Right forelimb (tissue), 1 donor: ENCODE measurements around the gene RABGAP1L.
"Not testable (repeated sequence)": the region's sequence is repeated elsewhere in the genome, so short reads cannot be mapped to it uniquely, and the experiment has no call there.

ENCODE experiments used
- DNase-seq: peaks from one replicate; pipeline ENCODE4 v3.0.0-alpha.2; 2018

The RABGAP1L gene

DNA sequence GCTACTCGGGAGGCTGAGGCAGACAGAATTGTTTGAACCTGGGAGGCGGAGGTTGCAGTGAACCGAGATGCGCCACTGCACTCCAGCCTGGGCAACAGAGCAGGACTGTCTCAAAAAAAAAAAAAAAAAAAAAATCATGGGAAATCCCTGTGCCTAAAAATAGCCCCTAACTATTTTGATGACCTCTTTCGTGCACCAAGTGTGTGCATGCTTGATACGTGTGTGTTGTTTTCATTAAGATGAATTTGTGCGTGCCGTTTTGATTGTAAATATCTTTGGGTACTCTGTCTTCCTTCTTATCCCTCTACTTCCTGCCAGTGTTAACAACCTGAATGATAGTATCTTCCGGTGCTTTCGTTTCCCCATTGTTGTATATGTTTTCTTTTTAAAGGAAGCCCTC is 850.2 kb downstream of the RABGAP1L start:
- no peak for DNase-seq

DNA sequence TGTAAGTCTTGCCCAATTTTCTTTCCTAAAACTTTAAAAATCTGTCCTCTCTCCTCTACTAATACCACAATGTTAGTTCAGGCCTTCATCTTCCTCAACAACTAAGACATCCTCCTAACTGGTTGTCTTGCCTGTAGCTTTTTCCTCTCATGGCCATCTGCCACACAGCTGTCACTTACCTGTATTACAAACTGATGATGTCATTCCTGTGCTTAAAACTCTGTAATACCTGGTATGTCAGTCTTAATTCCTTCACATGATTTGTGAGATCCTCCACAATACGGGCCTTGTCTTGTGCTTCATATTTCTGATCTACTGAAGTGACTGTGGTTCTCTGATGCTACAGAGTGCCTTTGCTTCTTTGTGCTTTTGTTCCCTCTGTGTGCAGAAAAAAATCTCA is 854.1 kb downstream of the RABGAP1L start:
- no peak for DNase-seq

DNA sequence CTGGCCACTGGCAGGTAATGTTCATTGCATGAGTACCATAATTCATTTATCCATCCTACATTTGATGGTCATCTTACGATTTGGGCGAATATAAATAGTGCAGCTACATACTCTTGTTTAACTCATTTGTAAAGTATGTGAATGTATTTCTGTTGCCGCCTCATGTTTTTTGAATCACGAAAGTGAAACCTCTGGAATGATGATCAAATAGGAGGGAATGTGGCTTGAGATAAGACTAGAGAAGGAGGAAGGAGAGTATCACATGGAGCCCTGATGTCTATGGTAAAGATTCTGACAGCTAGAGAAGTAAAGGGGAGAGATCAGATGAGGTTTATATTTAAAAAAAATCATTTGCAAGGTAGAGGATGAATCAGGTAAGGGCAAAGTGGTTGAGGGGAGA is 855.9 kb downstream of the RABGAP1L start:
- no peak for DNase-seq

DNA sequence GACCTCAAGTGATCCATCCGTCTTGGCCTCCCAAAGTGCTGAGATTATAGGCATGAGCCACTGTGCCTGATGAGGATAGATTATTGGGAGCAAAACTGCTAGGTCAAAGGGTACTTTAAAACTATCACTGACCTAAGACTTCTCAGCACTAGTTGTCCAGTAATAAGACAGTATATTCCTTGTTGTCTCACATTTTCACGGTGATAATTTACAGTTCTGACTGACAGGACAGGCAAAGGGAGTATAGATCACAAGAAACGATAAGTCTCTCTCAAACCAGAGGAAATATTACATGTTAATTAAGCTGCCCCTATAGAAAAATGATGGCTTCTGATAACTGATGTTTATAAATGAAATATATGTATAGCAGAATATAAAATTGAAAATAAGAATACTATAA is 860.2 kb downstream of the RABGAP1L start:
- DNase-seq = no peak

- DNase-seq = peak; percentile 99
These were observed 864.0 kb downstream of the RABGAP1L start, which contains the start of gene MRPS14 for GRCh38 chr1:175023043-175023921. MRPS14 (minus strand) TSS chr1:175023425; CDS start chr1:175023408, 17 bp downstream.

- not testable (repeated sequence) for DNase-seq
These were observed 864.6 kb downstream of the RABGAP1L start for GRCh38 chr1:175023922-175024242.

GRCh38 chr1:175024773-175025172 is 865.5 kb downstream of the RABGAP1L start:
- DNase-seq = no peak

DNA sequence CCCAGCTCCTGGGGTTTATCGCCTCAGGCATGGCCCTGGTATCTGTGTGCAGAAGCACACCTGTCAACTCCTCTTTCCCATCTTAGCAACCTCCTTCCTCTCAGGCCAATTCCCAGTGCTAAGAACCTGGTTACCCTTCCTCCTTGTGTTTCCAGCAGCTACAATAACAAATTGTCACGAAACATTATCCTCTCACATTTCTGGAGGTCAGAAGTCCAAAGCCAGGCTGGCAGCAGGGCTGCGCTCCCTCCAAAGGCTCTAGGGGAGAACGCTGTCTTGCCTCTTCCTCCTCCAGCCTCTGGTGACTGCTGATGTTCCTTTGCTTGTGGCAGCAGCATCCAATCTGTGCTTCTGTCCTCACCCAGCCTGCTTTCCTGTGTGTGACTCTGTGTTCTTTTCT is 874.6 kb downstream of the RABGAP1L start:
- no peak for DNase-seq

- no peak for DNase-seq
These were observed 875.5 kb downstream of the RABGAP1L start for GRCh38 chr1:175034775-175035174.

- DNase-seq = no peak
These were observed 876.5 kb downstream of the RABGAP1L start for GRCh38 chr1:175035865-175036264.

GRCh38 chr1:175036476-175036875 is 877.2 kb downstream of the RABGAP1L start:
- no peak for DNase-seq

GRCh38 chr1:175037416-175037815 is 878.1 kb downstream of the RABGAP1L start:
- DNase-seq = no peak

GRCh38 chr1:175040324-175040879 is 881.1 kb downstream of the RABGAP1L start:
- no peak for DNase-seq

GRCh38 chr1:175042650-175043049 is 883.3 kb downstream of the RABGAP1L start:
- DNase-seq = no peak

DNA sequence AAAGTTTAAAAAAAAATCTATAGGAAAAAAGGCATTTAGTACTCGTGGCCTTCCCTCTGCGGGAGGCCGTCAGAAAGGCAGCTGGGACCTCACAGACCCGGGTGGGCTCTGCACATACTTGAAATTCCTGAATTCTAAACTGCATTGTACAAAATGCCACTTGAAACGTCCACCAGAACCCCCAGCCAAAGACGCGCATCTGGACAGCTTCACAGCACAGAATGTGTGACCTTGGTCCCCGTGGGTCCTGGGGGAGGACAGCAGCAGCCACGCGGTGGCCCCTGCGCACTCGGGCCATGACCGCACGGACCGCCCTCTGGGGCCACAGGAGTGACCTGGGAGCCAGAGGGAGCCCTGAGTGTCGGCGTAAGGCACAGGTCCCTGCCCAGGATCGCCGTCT is 884.5 kb downstream of the RABGAP1L start:
- DNase-seq = no peak

DNA sequence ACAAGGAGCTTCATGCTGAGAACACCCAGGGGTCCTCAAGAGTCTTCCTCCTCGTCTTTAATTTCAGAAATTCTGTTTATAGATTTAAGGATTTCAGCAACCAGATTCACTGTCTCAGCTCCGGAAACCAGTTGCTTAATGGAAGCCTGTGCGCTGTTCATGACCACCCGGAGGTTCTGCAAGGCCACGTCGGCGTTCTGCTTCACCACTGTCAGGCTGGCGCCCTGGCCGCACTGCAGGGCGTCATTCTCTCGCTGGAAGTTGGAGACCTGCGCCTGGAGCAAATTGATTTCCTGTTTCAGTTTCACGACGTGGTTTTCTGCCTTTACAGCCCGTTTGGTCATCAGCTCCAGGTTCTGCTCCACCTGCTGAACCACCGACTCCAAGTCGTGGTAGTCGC is 885.3 kb downstream of the RABGAP1L start:
- not testable (repeated sequence) for DNase-seq
